ENCODE results near the gene C1orf216. TPM values are rescaled to one million over a fixed set of nuclear protein-coding genes. Genes with fewer than 3 reads are reported as not detected.

C1orf216 gene
- total and polyA plus RNA-seq, 7 donors = 2.1 to 32.5 (median 21.6) TPM

GRCh38 chr1:35727434-35728040 is 8.9 kb upstream of the C1orf216 start:
- no peaks in the 10 kb centered on the region for H3K36me3 ChIP-seq
- TF ChIP-seq CTCF (IDR thresholded peaks at IDR 0.05) (no peak), POLR2A (IDR thresholded peaks at IDR 0.05) (no peak)
- H3K4me3 ChIP-seq = no peak overlapping the region
- no peaks in the 10 kb centered on the region for H3K27me3 ChIP-seq
- intact Hi-C loops (cut with DNase I) = loop anchor here (5.0 kb wide), 1 partner anchor 45 kb away; no protein-coding TSS in a partner anchor
- no peak overlapping the region for H3K27ac ChIP-seq
- peaks cover 0 to 8% (median 0%) of the 10 kb centered on the region in 4 donors for H3K4me1 ChIP-seq
- no peaks in the 10 kb centered on the region for H3K9me3 ChIP-seq
- 87 to 93% methylated on average over 4 of the region's 4 CpGs for WGBS, 2 donors
- no peak for DNase-seq

- TF ChIP-seq POLR2A (IDR thresholded peaks at IDR 0.05) = no peak
- no peak for TF ChIP-seq EP300 (IDR thresholded peaks at IDR 0.05)
- TF ChIP-seq POLR2AphosphoS5 (IDR thresholded peaks at IDR 0.05) = no peak
- peak; percentile 43 to 89 (median 62) for TF ChIP-seq CTCF (IDR thresholded peaks at IDR 0.05)
- intact Hi-C loops (cut with DNase I) = loop anchor here (5.0 kb wide), 1 partner anchor 46 kb away; no protein-coding TSS in a partner anchor
- H3K27ac ChIP-seq = no peak overlapping the region
- no peaks in the 10 kb centered on the region for H3K36me3 ChIP-seq
- H3K4me1 ChIP-seq = peaks cover 0 to 8% (median 0%) of the 10 kb centered on the region in 4 donors
- no peak for DNase-seq
- H3K4me3 ChIP-seq = no peak overlapping the region
- H3K27me3 ChIP-seq = no peaks in the 10 kb centered on the region
- H3K9me3 ChIP-seq = no peaks in the 10 kb centered on the region
- 48 to 55% methylated on average over 11 of the region's 11 CpGs for WGBS, 2 donors
Observed at GRCh38 chr1:35726450-35727433, 8.1 kb upstream of the C1orf216 start.

- TF ChIP-seq POLR2A (IDR thresholded peaks at IDR 0.05) = no peak
- no peak for TF ChIP-seq EP300 (IDR thresholded peaks at IDR 0.05)
- no peak for TF ChIP-seq POLR2AphosphoS5 (IDR thresholded peaks at IDR 0.05)
- no peak for TF ChIP-seq CTCF (IDR thresholded peaks at IDR 0.05)
- DNase-seq = no peak
- H3K9me3 ChIP-seq = no peaks in the 10 kb centered on the region
- H3K4me3 ChIP-seq = no peak overlapping the region
- H3K27me3 ChIP-seq = no peaks in the 10 kb centered on the region
- H3K4me1 ChIP-seq = peaks cover 0 to 8% (median 0%) of the 10 kb centered on the region in 4 donors
- intact Hi-C loops (cut with DNase I) = loop anchor here (5.0 kb wide), 1 partner anchor 47 kb away; no protein-coding TSS in a partner anchor
- WGBS, 2 donors = 78 to 84% methylated on average over 10 of the region's 10 CpGs
- no peak overlapping the region for H3K27ac ChIP-seq
- no peaks in the 10 kb centered on the region for H3K36me3 ChIP-seq
Observed at GRCh38 chr1:35725596-35725995, 6.9 kb upstream of the C1orf216 start.

GRCh38 chr1:35717911-35718476 is 690 bp downstream of the C1orf216 start:
- TF ChIP-seq CTCF (IDR thresholded peaks at IDR 0.05) = no peak
- TF ChIP-seq POLR2AphosphoS5 (IDR thresholded peaks at IDR 0.05) = peak in 3 of 4 donors; percentile 8 to 62 (median 54)
- Histone ChIP-seq H3K9me3 (no peaks in the 10 kb centered on the region), H3K27ac (peak overlapping the region; percentile 84 to 91 (median 90)), H3K4me3 (peak overlapping the region; percentile 67 to 94 (median 84)), H3K4me1 (peaks cover 0 to 43% (median 37%) of the 10 kb centered on the region in 4 donors), H3K36me3 (peaks cover 0 to 21% (median 9%) of the 10 kb centered on the region in 4 donors), H3K27me3 (no peaks in the 10 kb centered on the region)
- 15 to 21% methylated on average over 10 of the region's 10 CpGs for WGBS, 2 donors
- intact Hi-C loops (cut with DNase I) = loop anchor here (2.0 to 5.0 kb wide), 3 partner anchors 77 to 266 kb away; partner anchors contain the start of gene PSMB2
- DNase-seq = peak; percentile 85

All from sigmoid colon (tissue), 7 donors.